Measurements from ENCODE around the gene BTBD17. TPM values are rescaled to one million over a fixed set of nuclear protein-coding genes. Genes with fewer than 3 reads are reported as not detected.

BTBD17 gene
- total RNA-seq, 1 experiment from 2014 or later: not detected

GRCh38 chr17:74332017-74332650 is 29.5 kb downstream of the BTBD17 start:
- Histone ChIP-seq H3K9ac (ENCODE audit: low read length) (no peak overlapping the region), H2AFZ (ENCODE audit: low read depth, low read length, poor library complexity, severe bottlenecking) (no peak overlapping the region), H3K27ac (ENCODE audit: low read depth, low read length) (no peak overlapping the region), H3K36me3 (ENCODE audit: control insufficient read depth in 1 of 2, insufficient read depth in 2 of 2, low read length in 2 of 2) (no peaks in the 10 kb centered on the region), H3K9me3 (ENCODE audit: control insufficient read depth in 1 of 2, insufficient read depth in 1 of 2, low read depth in 1 of 2, low read length in 2 of 2) (no peaks in the 10 kb centered on the region), H3K79me2 (ENCODE audit: insufficient read depth, low read length) (no peaks in the 10 kb centered on the region), H3K9me2 (ENCODE audit: insufficient read depth) (no peaks in the 10 kb centered on the region), H3K4me2 (ENCODE audit: low read length) (no peak overlapping the region), H3K27me3 (ENCODE audit: insufficient read depth, low read length) (no peaks in the 10 kb centered on the region; the same call in 1 of the 2 replicates), H3K4me1 (ENCODE audit: control insufficient read depth in 1 of 2, insufficient read depth in 2 of 2, low read length in 2 of 2) (no peaks in the 10 kb centered on the region), H3K4me3 (replicated peaks in 1 of 2; ENCODE audit: low read depth in 1 of 2, low read length in 2 of 2) (no peak overlapping the region), H4K20me1 (ENCODE audit: insufficient read depth) (no peaks in the 10 kb centered on the region)
- ATAC-seq: no peak
- ChIA-PET POLR2A (no interaction called here), CTCF (no interaction called here), RAD21 (ENCODE audit: low non-redundant PET in 1 of 2, low total read pairs in 2 of 2, uncharacterized antibody in 2 of 2, unreplicated experiment in 2 of 2) (no interaction called here)
- BruUV-seq (replicated peaks): no TSS peak
- intact Hi-C loops (cut with micrococcal nuclease): no loop called here
- no peak for TF ChIP-seq SRF (IDR thresholded peaks at IDR 0.05; ENCODE audit: low read depth)
- no peak for TF ChIP-seq RAD21 (IDR thresholded peaks at IDR 0.05; ENCODE audit: low read depth)
- TF ChIP-seq TCF7L2 (IDR thresholded peaks at IDR 0.05; ENCODE audit: borderline replicate concordance, extremely low read depth, insufficient read depth, insufficient read length): no peak
- TF ChIP-seq ATF3 (IDR thresholded peaks at IDR 0.05): no peak
- no peak for TF ChIP-seq YY1 (IDR thresholded peaks at IDR 0.05; ENCODE audit: extremely low read depth, insufficient replicate concordance, low read depth, low read length)
- no peak for DNase-seq (ENCODE audit: low read depth, low spot score)

- ChIA-PET RAD21 (ENCODE audit: low non-redundant PET in 1 of 2, low total read pairs in 2 of 2, uncharacterized antibody in 2 of 2, unreplicated experiment in 2 of 2) (no interaction called here), POLR2A (no interaction called here), CTCF (no interaction called here)
- Histone ChIP-seq H3K79me2 (ENCODE audit: insufficient read depth, low read length) (no peaks in the 10 kb centered on the region), H3K36me3 (ENCODE audit: control insufficient read depth in 1 of 2, insufficient read depth in 2 of 2, low read length in 2 of 2) (no peaks in the 10 kb centered on the region), H4K20me1 (ENCODE audit: insufficient read depth) (no peaks in the 10 kb centered on the region), H3K4me3 (replicated peaks in 1 of 2; ENCODE audit: low read depth in 1 of 2, low read length in 2 of 2) (no peak overlapping the region), H2AFZ (ENCODE audit: low read depth, low read length, poor library complexity, severe bottlenecking) (no peak overlapping the region), H3K4me1 (ENCODE audit: control insufficient read depth in 1 of 2, insufficient read depth in 2 of 2, low read length in 2 of 2) (no peaks in the 10 kb centered on the region), H3K27ac (ENCODE audit: low read depth, low read length) (no peak overlapping the region), H3K27me3 (ENCODE audit: insufficient read depth, low read length) (no peaks in the 10 kb centered on the region; the same call in 1 of the 2 replicates), H3K4me2 (ENCODE audit: low read length) (no peak overlapping the region), H3K9me2 (ENCODE audit: insufficient read depth) (no peaks in the 10 kb centered on the region), H3K9ac (ENCODE audit: low read length) (no peak overlapping the region), H3K9me3 (ENCODE audit: control insufficient read depth in 1 of 2, insufficient read depth in 1 of 2, low read depth in 1 of 2, low read length in 2 of 2) (no peaks in the 10 kb centered on the region)
- no TSS peak for BruUV-seq (replicated peaks)
- DNase-seq (ENCODE audit: low read depth, low spot score): no peak
- TF ChIP-seq JUND (IDR thresholded peaks at IDR 0.05) (no peak), ZFX (IDR thresholded peaks at IDR 0.05) (no peak), EGR1 (IDR thresholded peaks at IDR 0.05; ENCODE audit: low read depth) (no peak)
- intact Hi-C loops (cut with micrococcal nuclease): no loop called here
- no peak for ATAC-seq
Measured at GRCh38 chr17:74330446-74330845, 31.2 kb downstream of the BTBD17 start.

All from HCT116 (cell line).